ENCODE data around the gene ARRB2. TPM values are rescaled to one million over a fixed set of nuclear protein-coding genes. Genes with fewer than 3 reads are reported as not detected.
A peak's percentile ranks its signal among the peaks of the same experiment; 100 is the strongest.

The ARRB2 gene
- total RNA-seq, 2 experiments from 2014 or later, result 323 to 336 TPM

DNA sequence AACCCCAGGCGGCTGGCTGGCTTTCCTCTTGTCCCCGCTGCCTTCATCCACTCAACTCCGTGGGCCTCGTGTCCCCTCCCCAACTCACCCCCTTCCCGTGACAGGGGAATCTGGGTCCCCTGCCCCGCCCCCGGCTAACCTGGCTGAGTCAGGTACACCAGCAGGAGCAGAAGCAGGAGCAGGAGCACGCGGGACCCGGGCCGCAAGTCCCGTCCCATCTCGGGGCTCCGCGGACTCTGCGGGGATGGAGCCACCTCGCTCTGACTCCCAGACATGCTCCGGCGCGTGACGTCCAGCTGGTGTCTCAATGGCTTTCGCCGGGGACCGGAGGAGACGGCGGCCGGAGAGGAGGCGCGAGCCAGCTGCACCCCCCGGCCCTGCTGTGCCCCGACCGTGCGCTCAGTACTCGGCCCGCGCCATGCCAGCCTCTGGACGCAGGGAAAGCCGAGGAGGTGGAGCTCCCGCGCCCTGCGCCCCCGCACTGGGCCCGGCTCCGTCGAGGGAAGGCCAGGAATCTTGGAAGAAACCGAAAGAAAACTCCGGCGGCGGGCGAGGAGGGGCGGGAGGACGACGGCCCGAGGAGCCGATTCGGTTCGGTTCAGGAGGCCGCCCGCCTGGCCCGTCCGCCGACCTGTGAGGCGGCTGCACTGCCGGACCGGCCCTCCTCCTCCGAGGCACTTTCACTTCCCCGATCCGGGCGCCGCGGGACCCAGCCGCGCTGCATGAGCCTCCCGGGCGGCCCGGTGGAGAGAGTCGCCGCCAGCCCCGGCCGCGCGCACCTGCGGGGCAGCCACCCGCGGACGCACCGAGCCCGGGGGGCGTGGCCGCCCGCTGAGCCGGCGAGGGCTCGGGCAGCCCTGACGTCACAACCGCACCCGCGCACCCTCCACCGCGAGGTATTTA lies 28.9 kb downstream of the ARRB2 start, which contains the start of the genes CXCL16 and ZMYND15:
CXCL16 (minus strand) TSS at position 807 of the 903 bp plus-strand sequence; CDS start at position 218, 589 bp downstream.
ZMYND15 (plus strand) TSS at position 712 of the 903 bp plus-strand sequence. CDS start 716 bp downstream, outside the sequence.
- CTCF ChIA-PET, result interaction anchor here (2.3 kb wide), 1 partner anchor 51 kb away, joined by 7 read pairs; no protein-coding TSS in a partner anchor
- peaks cover 6% of the 10 kb centered on the region for H3K36me3 Mint-ChIP-seq (ENCODE audit: low read depth)
- POLR2A ChIA-PET, result no interaction called here
- no peaks in the 10 kb centered on the region for H3K9me3 Mint-ChIP-seq
- H3K27ac Mint-ChIP-seq, result peak within 1 kb of the TSS; percentile 87
- peaks cover 24% of the 10 kb centered on the region for H3K4me1 Mint-ChIP-seq
- H3K27me3 Mint-ChIP-seq, result peaks cover 40% of the 10 kb centered on the region
- peak within 1 kb of the TSS; percentile 72 for H3K4me3 Mint-ChIP-seq
- DNase-seq, result peak; percentile 51

DNA sequence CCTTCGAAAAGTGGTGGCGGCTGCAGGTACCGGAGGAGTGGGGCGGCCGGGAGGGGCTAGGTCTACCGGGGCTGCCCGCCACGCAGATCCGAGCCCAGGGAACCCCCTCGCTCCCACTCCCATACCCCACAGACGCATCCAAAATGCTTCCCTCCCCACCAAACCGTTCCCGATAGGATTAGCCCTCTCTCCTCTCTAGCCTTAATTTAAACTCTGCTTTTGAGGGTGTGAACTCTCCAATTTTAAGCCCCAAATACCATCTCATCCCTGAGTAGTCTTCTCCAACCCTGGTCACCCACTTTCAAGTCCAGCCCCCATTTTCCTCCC lies 29.6 kb downstream of the ARRB2 start:
- peak overlapping the region; percentile 71 for H3K4me3 Mint-ChIP-seq
- CTCF ChIA-PET, result no interaction called here
- POLR2A ChIA-PET, result no interaction called here
- no peaks in the 10 kb centered on the region for H3K9me3 Mint-ChIP-seq
- peaks cover 42% of the 10 kb centered on the region for H3K27me3 Mint-ChIP-seq
- peaks cover 6% of the 10 kb centered on the region for H3K36me3 Mint-ChIP-seq (ENCODE audit: low read depth)
- no peak for DNase-seq
- H3K4me1 Mint-ChIP-seq, result peaks cover 24% of the 10 kb centered on the region
- peak overlapping the region; percentile 19 for H3K27ac Mint-ChIP-seq

DNA sequence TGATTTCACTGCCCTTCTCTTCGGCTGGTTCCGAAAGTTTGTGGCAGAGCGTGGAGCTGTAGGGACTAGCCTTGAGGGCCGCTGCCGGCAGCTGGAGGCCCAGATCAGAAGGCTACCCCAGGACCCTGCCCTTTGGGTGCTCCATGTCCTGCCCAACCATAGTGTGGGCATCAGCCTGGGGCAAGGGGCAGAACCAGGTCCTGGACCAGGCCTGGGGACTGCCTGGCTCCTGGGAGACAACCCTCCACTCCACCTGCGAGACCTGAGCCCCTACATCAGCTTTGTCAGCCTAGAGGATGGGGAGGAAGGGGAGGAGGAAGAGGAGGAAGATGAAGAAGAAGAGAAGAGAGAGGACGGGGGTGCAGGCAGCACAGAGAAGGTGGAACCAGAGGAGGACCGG lies 30.2 kb downstream of the ARRB2 start:
- POLR2A ChIA-PET, result no interaction called here
- peak overlapping the region; percentile 71 for H3K4me3 Mint-ChIP-seq
- no peak overlapping the region for H3K27ac Mint-ChIP-seq
- H3K36me3 Mint-ChIP-seq (ENCODE audit: low read depth), result peaks cover 6% of the 10 kb centered on the region
- H3K4me1 Mint-ChIP-seq, result peaks cover 27% of the 10 kb centered on the region
- no peaks in the 10 kb centered on the region for H3K9me3 Mint-ChIP-seq
- peaks cover 45% of the 10 kb centered on the region for H3K27me3 Mint-ChIP-seq
- no peak for DNase-seq
- CTCF ChIA-PET, result no interaction called here

DNA sequence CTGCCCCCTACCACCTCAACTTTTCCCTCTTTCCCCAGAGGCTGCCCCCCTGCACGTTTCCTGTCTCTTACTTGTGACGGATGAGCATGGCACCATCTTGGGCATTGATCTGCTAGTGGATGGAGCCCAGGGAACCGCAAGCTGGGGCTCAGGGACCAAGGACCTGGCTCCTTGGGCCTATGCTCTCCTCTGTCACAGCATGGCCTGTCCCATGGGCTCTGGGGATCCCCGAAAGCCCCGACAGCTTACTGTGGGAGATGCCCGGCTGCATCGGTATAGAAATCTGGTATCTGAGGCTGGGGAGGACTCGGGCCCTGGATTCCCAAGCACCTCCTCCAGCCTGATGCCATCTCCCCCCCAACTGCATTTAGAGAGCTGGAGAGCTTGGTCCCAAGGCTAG lies 31.1 kb downstream of the ARRB2 start:
- Mint-ChIP-seq H3K4me3 (peak overlapping the region; percentile 36), H3K27ac (no peak overlapping the region), H3K27me3 (peaks cover 41% of the 10 kb centered on the region), H3K9me3 (no peaks in the 10 kb centered on the region), H3K4me1 (peaks cover 27% of the 10 kb centered on the region), H3K36me3 (ENCODE audit: low read depth) (peaks cover 6% of the 10 kb centered on the region)
- ChIA-PET POLR2A (no interaction called here), CTCF (interaction anchor here (0.7 kb wide), 1 partner anchor 48 kb away, joined by 3 read pairs; no protein-coding TSS in a partner anchor)
- DNase-seq, result no peak

DNA sequence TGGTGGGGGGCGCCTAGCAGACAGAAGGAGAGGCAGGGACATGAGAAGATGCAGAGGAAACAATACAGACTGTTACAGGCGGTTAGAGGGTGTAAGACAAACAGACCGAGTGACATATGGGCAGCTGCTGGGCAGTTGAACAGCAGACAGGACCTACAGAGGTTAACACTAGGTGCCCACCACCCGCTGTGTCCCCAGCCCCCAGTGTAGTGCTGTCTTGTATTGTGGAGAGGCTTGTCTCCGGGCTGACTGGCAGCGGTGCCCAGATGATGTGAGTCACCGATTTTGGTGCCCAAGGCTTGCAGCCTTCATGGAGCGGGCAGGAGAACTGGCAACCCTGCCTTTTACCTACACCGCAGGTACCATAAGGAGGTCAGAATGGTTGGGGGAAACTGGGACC lies 31.7 kb downstream of the ARRB2 start:
- DNase-seq, result no peak
- H3K27ac Mint-ChIP-seq, result no peak overlapping the region
- H3K4me3 Mint-ChIP-seq, result no peak overlapping the region
- H3K27me3 Mint-ChIP-seq, result peaks cover 38% of the 10 kb centered on the region
- ChIA-PET POLR2A (no interaction called here), CTCF (interaction anchor here (0.7 kb wide), 1 partner anchor 47 kb away, joined by 3 read pairs; no protein-coding TSS in a partner anchor)
- peaks cover 8% of the 10 kb centered on the region for H3K36me3 Mint-ChIP-seq (ENCODE audit: low read depth)
- no peaks in the 10 kb centered on the region for H3K9me3 Mint-ChIP-seq
- peaks cover 29% of the 10 kb centered on the region for H3K4me1 Mint-ChIP-seq

DNA sequence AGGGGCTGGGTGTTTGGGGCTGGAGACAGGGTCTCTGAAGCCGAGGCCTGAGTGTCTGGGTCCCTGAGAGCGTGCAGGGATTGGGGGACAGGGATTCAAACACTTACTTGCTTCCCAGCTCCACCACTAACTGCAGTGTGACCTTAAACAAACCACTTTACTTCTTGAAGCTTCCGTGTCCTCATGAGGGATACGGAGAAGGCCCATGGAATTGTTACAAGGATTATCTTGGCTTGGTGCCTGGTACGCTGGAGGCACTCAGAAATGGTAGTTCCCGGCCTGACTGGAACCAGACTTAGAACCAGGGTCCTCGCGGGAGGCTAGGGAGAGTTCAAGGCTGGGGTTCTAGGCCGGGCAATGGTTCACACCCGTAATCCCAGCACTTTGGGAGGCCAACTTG lies 32.2 kb downstream of the ARRB2 start:
- DNase-seq, result no peak
- ChIA-PET CTCF (interaction anchor here (2.5 kb wide), 1 partner anchor 48 kb away, joined by 8 read pairs; no protein-coding TSS in a partner anchor), POLR2A (no interaction called here)
- peaks cover 38% of the 10 kb centered on the region for H3K27me3 Mint-ChIP-seq
- H3K4me1 Mint-ChIP-seq, result peaks cover 32% of the 10 kb centered on the region
- peaks cover 8% of the 10 kb centered on the region for H3K36me3 Mint-ChIP-seq (ENCODE audit: low read depth)
- no peaks in the 10 kb centered on the region for H3K9me3 Mint-ChIP-seq
- H3K4me3 Mint-ChIP-seq, result no peak overlapping the region
- H3K27ac Mint-ChIP-seq, result no peak overlapping the region

DNA sequence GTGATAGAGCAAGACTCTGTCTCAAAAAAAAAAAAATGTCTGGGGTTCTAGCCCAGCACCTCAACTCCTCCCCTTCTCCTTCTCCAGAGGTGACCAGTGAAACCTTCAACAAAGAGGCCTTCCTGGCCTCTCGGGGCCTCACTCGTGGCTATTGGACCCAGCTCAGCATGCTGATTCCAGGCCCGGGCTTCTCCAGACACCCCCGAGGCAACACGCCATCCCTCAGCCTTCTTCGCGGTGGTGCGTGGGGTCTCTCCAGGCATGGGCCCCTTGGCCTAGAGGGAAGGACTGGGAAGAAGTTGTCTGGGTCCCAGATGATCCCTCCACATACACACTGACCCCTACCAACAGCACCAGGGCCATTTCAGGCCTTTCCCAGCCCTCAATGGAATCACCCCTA lies 32.8 kb downstream of the ARRB2 start:
- peaks cover 8% of the 10 kb centered on the region for H3K36me3 Mint-ChIP-seq (ENCODE audit: low read depth)
- POLR2A ChIA-PET, result no interaction called here

DNA sequence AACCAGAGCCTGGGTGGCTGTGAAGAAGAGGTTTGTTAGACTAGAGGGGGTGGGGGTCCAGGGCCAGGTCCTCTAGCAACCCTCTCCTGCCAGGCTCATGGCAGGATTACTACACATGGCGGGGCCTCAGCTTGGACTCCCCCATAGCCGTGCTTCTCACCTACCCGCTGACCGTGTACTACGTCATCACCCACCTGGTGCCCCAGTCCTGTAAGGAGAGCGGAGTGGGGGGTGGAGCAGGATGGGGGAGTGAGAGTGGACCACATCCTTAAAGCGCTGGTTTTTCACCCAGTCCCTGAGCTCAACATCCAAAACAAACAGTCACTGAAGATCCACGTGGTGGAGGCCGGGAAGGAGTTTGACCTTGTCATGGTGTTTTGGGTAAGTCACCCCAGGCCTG lies 33.5 kb downstream of the ARRB2 start:
- H3K27ac Mint-ChIP-seq, result no peak overlapping the region
- H3K36me3 Mint-ChIP-seq (ENCODE audit: low read depth), result peaks cover 2% of the 10 kb centered on the region
- POLR2A ChIA-PET, result no interaction called here
- CTCF ChIA-PET, result interaction anchor here (1.0 to 2.5 kb wide), 3 partner anchors 12 to 46 kb away, joined by 3 to 8 read pairs (median 7); no protein-coding TSS in a partner anchor
- no peak overlapping the region for H3K4me3 Mint-ChIP-seq
- H3K4me1 Mint-ChIP-seq, result peaks cover 35% of the 10 kb centered on the region
- H3K27me3 Mint-ChIP-seq, result peaks cover 29% of the 10 kb centered on the region
- no peaks in the 10 kb centered on the region for H3K9me3 Mint-ChIP-seq
- DNase-seq, result no peak

More for the DNA sequence above, 32.8 kb downstream of the ARRB2 start:
- H3K27me3 Mint-ChIP-seq, result peaks cover 36% of the 10 kb centered on the region
- DNase-seq, result no peak
- CTCF ChIA-PET, result interaction anchor here (2.5 kb wide), 1 partner anchor 47 kb away, joined by 8 read pairs; no protein-coding TSS in a partner anchor
- no peaks in the 10 kb centered on the region for H3K9me3 Mint-ChIP-seq
- no peak overlapping the region for H3K4me3 Mint-ChIP-seq
- H3K4me1 Mint-ChIP-seq, result peaks cover 35% of the 10 kb centered on the region
- no peak overlapping the region for H3K27ac Mint-ChIP-seq

DNA sequence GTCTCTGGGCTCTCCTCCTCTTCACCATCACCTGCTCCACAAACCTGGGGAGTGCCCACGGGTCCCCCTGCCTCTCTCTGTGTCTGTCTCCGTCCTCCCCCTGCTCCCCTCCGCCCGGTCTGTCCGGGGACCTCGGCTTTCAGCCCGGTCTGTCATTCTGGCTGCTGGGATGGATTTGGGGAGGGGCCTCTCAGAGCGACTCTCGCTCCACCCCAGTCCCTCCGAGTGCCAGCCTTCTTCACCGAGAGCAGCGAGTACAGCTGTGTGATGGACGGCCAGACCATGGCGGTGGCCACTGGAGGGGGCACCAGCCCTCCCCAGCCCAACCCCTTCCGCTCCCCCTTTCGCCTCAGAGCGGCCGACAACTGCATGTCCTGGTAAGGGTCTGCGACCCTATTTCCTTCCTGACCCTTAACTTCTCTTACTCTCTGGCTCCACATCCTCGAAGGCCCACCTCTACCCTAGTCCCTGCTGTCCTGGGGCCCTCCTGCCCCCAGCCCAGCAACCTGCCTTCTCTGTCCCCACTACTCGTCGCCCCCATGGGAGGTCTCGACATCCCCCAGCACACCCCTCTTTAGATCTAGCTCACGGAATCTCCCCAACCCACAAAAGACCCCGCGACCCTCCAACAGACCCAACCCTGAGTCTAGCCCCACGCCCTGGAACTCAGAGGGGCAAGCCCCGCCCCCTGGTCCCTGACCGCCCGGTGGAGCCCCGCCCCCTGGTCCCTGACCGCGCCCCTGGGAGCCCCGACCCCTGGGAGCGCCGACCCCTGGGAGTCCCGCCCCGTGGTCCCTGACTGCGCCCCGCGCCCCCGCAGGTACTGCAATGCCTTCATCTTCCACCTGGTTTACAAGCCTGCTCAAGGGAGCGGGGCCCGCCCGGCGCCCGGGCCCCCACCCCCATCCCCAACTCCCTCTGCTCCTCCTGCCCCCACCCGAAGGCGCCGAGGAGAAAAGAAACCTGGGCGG lies 34.9 kb downstream of the ARRB2 start:
- H3K9me3 Mint-ChIP-seq, result no peaks in the 10 kb centered on the region
- peaks cover 27% of the 10 kb centered on the region for H3K27me3 Mint-ChIP-seq
- peaks cover 2% of the 10 kb centered on the region for H3K36me3 Mint-ChIP-seq (ENCODE audit: low read depth)
- H3K4me1 Mint-ChIP-seq, result peaks cover 30% of the 10 kb centered on the region
- ChIA-PET POLR2A (no interaction called here), CTCF (interaction anchor here (0.5 to 2.5 kb wide), 2 partner anchors 45 to 159 kb away, joined by 3 to 8 read pairs; no protein-coding TSS in a partner anchor)
- H3K4me3 Mint-ChIP-seq, result no peak overlapping the region
- no peak overlapping the region for H3K27ac Mint-ChIP-seq
- DNase-seq, result no peak

DNA sequence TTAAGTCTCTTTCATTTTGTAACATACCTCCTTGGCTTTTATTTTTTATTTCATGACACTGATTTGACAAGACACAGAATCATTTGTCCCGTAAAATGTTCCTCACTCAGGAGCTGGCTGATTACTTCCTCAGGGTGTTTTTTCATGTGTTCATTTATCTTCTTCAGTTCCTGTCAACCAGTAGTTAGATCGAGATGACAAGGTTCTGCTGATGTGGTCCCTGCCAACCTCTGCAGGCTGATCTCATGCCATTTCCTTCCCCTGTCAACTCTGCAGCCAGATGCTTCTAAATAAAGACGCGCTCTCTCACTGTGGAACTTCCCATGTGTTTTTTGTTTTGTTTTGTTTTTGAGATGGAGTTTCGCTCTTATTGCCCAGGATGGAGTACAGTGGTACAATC lies 37.4 kb downstream of the ARRB2 start:
- peak; percentile 60 for DNase-seq
- CTCF ChIA-PET, result interaction anchor here (0.6 kb wide), 1 partner anchor 154 kb away, joined by 3 read pairs; no protein-coding TSS in a partner anchor
- POLR2A ChIA-PET, result no interaction called here
- Mint-ChIP-seq H3K4me3 (peak overlapping the region; percentile 35), H3K36me3 (ENCODE audit: low read depth) (peaks cover 2% of the 10 kb centered on the region), H3K4me1 (peaks cover 29% of the 10 kb centered on the region), H3K9me3 (no peaks in the 10 kb centered on the region), H3K27ac (peak overlapping the region; percentile 70), H3K27me3 (peaks cover 17% of the 10 kb centered on the region)

DNA sequence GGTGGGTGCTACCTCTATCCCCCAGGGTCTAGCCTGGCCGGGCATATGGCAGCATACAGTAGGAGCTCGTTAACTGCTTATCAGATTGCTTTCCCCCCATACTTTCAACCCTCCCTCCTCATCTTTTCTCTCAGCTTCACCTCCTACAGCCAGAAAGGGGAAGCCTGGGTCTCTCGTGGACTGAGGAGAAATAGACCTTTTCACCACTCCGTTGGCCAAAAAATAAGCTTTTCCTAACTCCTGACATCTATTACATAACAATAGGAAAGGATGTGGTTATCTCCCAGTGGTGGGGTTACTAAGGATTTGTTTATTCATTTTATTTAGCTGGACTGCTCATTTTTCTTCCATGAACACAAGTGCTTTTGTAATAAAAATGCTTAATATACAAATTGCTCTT lies 38.3 kb downstream of the ARRB2 start:
- Mint-ChIP-seq H3K9me3 (no peaks in the 10 kb centered on the region), H3K4me3 (no peak overlapping the region), H3K27me3 (peaks cover 19% of the 10 kb centered on the region), H3K27ac (peak overlapping the region; percentile 20), H3K36me3 (ENCODE audit: low read depth) (peaks cover 2% of the 10 kb centered on the region), H3K4me1 (peaks cover 29% of the 10 kb centered on the region)
- no peak for DNase-seq
- ChIA-PET POLR2A (no interaction called here), CTCF (interaction anchor here (0.6 kb wide), 1 partner anchor 153 kb away, joined by 3 read pairs; no protein-coding TSS in a partner anchor)

DNA sequence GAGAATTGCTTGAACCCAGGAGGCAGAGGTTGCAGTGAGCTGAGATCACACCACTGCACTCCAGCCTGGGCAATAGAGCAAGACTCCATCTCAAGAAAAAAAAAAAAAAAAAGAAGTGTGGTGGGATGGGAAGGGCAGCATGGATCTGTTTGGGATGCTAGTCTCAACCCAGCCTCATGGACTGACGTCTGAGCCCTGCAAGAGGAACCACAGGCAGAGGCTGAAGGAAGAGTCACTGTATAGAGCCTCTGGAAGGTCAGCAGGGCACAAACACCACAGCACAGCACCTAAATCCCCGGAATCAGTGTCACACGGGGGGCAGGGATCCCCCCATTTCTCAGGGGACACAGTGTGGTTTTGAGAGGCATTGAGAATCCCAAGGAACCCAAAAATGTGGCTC lies 40.2 kb downstream of the ARRB2 start:
- POLR2A ChIA-PET, result no interaction called here
- peaks cover 2% of the 10 kb centered on the region for H3K36me3 Mint-ChIP-seq (ENCODE audit: low read depth)
- H3K4me1 Mint-ChIP-seq, result peaks cover 24% of the 10 kb centered on the region
- peaks cover 27% of the 10 kb centered on the region for H3K27me3 Mint-ChIP-seq
- no peak for DNase-seq
- no peak overlapping the region for H3K4me3 Mint-ChIP-seq
- no peaks in the 10 kb centered on the region for H3K9me3 Mint-ChIP-seq
- CTCF ChIA-PET, result no interaction called here
- H3K27ac Mint-ChIP-seq, result no peak overlapping the region

Measured in activated CD4-positive, alpha-beta T cell treated with anti-CD3 and anti-CD28 coated beads, Interleukin-2, amount 10 ng/mL, durations not matched to agents 7 days and 5 days (primary cell).